ENCODE results near the gene SPTBN5. TPM values are rescaled to one million over a fixed set of nuclear protein-coding genes. Genes with fewer than 3 reads are reported as not detected.
"Not testable (repeated sequence)": the region's sequence is repeated elsewhere in the genome, so short reads cannot be mapped to it uniquely, and the experiment has no call there.

SPTBN5 gene
- total and polyA plus RNA-seq, 12 donors, result under 0.01 to 6.8 (median 0.55) TPM

GRCh38 chr15:41832208-41832607 lies 61.6 kb downstream of the SPTBN5 start:
- H3K27me3 ChIP-seq, result no peaks in the 10 kb centered on the region
- 88 to 96% (median 93%) methylated on average over 5 to 10 of the region's 10 CpGs for WGBS, 4 donors
- no peak overlapping the region for H3K27ac ChIP-seq
- no peak for DNase-seq
- no peaks in the 10 kb centered on the region for H3K9me3 ChIP-seq (replicated peaks in 1 of 3)
- TF ChIP-seq CTCF (IDR thresholded peaks at IDR 0.05), result no peak
- H3K4me1 ChIP-seq (replicated peaks in 1 of 2), result peaks cover 5 to 13% of the 10 kb centered on the region in 2 donors
- H3K4me3 ChIP-seq, result no peak overlapping the region
- no peaks in the 10 kb centered on the region for H3K36me3 ChIP-seq (replicated peaks in 1 of 2)
- intact Hi-C loops (cut with DNase I), result loop anchor here in 1 of 2 donors (5.0 kb wide), 1 partner anchor 60 kb away; the partner anchor contains the start of gene SPTBN5

GRCh38 chr15:41831291-41831690 lies 62.6 kb downstream of the SPTBN5 start:
- not testable (repeated sequence) for H3K4me3 ChIP-seq; H3K36me3 ChIP-seq (replicated peaks in 1 of 2); H3K27me3 ChIP-seq; H3K27ac ChIP-seq; H3K9me3 ChIP-seq (replicated peaks in 1 of 3); DNase-seq
- 77 to 90% (median 84%) methylated on average over 4 of the region's 4 CpGs for WGBS, 4 donors
- H3K4me1 ChIP-seq (replicated peaks in 1 of 2), result peaks cover 7 to 13% of the 10 kb centered on the region in 2 donors
- intact Hi-C loops (cut with DNase I), result loop anchor here in 1 of 2 donors (5.0 kb wide), 1 partner anchor 61 kb away; the partner anchor contains the start of gene SPTBN5

DNA sequence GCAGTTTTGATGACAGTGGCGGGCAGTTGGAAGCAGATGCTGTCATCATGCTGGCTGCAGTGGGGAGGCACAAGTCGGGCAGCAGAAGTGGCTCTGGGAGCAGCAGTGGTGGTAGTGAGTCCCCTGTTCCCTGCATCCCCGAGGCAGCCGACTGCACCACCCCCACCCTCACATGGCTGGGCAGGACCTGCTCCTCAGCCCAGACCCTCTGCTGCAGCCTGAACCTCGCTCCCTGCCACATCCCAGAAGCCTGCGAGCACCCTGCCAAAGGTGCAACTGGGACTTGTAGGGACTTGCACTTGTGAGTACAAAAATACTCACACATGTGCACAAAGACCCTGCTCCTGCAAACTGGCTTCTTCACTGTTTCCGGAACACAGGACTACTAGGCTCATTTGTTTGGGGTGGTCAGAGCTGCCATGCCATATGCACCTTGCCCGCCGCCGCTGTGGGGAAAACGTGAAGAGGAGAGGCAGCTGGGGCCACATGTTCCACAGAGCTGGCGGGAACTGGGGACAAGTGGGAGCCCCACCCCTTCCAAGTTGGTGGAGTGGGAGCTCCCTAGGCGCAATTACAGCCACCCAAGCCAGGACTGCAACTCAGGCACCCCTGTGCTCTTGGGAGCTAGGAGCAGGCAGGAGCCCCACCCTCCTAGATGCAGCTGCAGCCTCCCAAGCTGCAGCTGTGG lies 63.8 kb downstream of the SPTBN5 start:
- intact Hi-C loops (cut with DNase I), result loop anchor here in 1 of 2 donors (5.0 kb wide), 1 partner anchor 62 kb away; the partner anchor contains the start of gene SPTBN5
- peaks cover 0 to 4% of the 10 kb centered on the region in 2 donors for H3K36me3 ChIP-seq (replicated peaks in 1 of 2)
- DNase-seq, result peak in 1 of 7 donors; percentile 47

DNA sequence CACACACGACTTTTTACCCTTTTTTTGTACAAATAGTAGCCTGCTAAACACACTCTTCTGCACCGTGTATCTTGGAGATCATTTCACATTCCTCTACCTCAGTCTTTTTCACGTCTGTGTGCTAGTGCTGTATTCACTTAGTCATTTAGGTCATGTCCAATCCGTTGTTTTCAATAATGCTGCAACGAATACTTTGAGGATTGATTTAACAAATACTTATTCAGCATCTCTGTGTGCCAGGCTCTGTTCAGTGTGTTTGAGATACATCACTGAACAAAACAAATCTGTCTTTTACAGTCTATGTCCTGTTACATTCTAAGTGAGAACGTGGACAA lies 65.1 kb downstream of the SPTBN5 start:
- DNase-seq, result no peak
- Histone ChIP-seq H3K4me1 (replicated peaks in 1 of 2) (peaks cover 7 to 13% of the 10 kb centered on the region in 2 donors), H3K27ac (peak overlapping the region in 2 of 5 donors; percentile 12 to 84), H3K4me3 (peak overlapping the region in 2 of 4 donors; percentile 75 to 83), H3K9me3 (replicated peaks in 1 of 3) (no peaks in the 10 kb centered on the region), H3K27me3 (no peaks in the 10 kb centered on the region), H3K36me3 (replicated peaks in 1 of 2) (peaks cover 0 to 15% of the 10 kb centered on the region in 2 donors)
- 14 to 19% (median 16%) methylated on average over 6 of the region's 6 CpGs for WGBS, 4 donors
- intact Hi-C loops (cut with DNase I), result no loop called here
- TF ChIP-seq CTCF (IDR thresholded peaks at IDR 0.05) (no peak), POLR2A (IDR thresholded peaks at IDR 0.05) (peak in 1 of 2 donors; percentile 7)

More for the DNA sequence above, 63.8 kb downstream of the SPTBN5 start:
- TF ChIP-seq CTCF (IDR thresholded peaks at IDR 0.05) (no peak), POLR2A (IDR thresholded peaks at IDR 0.05) (no peak)
- H3K9me3 ChIP-seq (replicated peaks in 1 of 3), result no peaks in the 10 kb centered on the region
- no peaks in the 10 kb centered on the region for H3K27me3 ChIP-seq
- WGBS, 4 donors, result 93 to 96% (median 95%) methylated on average over 7 to 13 of the region's 13 CpGs
- H3K4me3 ChIP-seq, result no peak overlapping the region
- no peak overlapping the region for H3K27ac ChIP-seq
- H3K4me1 ChIP-seq (replicated peaks in 1 of 2), result peaks cover 7 to 13% of the 10 kb centered on the region in 2 donors
